Osteoblast (primary cell): ENCODE data around the gene CTAGE6. TPM values are rescaled to one million over a fixed set of nuclear protein-coding genes. Genes with fewer than 3 reads are reported as not detected.
"Not testable (repeated sequence)": the region's sequence is repeated elsewhere in the genome, so short reads cannot be mapped to it uniquely, and the experiment has no call there.

Source experiments
- DNase-seq: peaks from one replicate; pipeline ENCODE4 v3.0.0; 2011; ENCODE audit warnings: low spot score, mixed read lengths; ENCODE audit not compliant: insufficient read length; ENCODE audit errors: missing footprints
- H2AFZ ChIP-seq: 2 replicates; pipeline ENCODE4 v1.6.0; 2011; ENCODE audit warnings: mild to moderate bottlenecking, low read length
- H3K27ac ChIP-seq: 2 replicates; pipeline ENCODE4 v1.5.1; 2011; ENCODE audit warnings: mild to moderate bottlenecking, low read depth, low read length, moderate library complexity
- H3K27me3 ChIP-seq: 2 replicates; pipeline ENCODE4 v1.6.0; 2012; ENCODE audit warnings: mild to moderate bottlenecking, control low read depth, inconsistent platforms, low read length, moderate library complexity; ENCODE audit not compliant: insufficient read depth
- H3K36me3 ChIP-seq: 2 replicates; pipeline ENCODE4 v1.5.1; 2011; ENCODE audit warnings: mild to moderate bottlenecking, low read length, control low read depth, moderate library complexity; ENCODE audit not compliant: insufficient read depth
- H3K4me1 ChIP-seq: 2 replicates; pipeline ENCODE4 v1.5.1; 2011; ENCODE audit warnings: mild to moderate bottlenecking, low read length, control low read depth, moderate library complexity; ENCODE audit not compliant: insufficient read depth
- H3K4me2 ChIP-seq: 2 replicates; pipeline ENCODE4 v1.6.0; 2011; ENCODE audit warnings: mild to moderate bottlenecking, low read length; ENCODE audit not compliant: insufficient read depth
- H3K4me3 ChIP-seq: fragments of 200-600 bp; sonication (generic); 3 replicates; pipeline ENCODE4 v1.5.1; 2012; ENCODE audit warnings: mild to moderate bottlenecking, low read length, inconsistent platforms; ENCODE audit not compliant: insufficient read depth
- H3K79me2 ChIP-seq: 2 replicates; pipeline ENCODE4 v1.6.0; 2012; ENCODE audit warnings: mild to moderate bottlenecking, low read length, control low read depth, inconsistent platforms; ENCODE audit not compliant: insufficient read depth
- H3K9me3 ChIP-seq: 2 replicates; pipeline ENCODE4 v1.5.1; 2011; ENCODE audit warnings: low read depth, low read length, control low read depth
- H4K20me1 ChIP-seq: 2 replicates; pipeline ENCODE4 v1.6.0; 2012; ENCODE audit warnings: mild to moderate bottlenecking, low read length, control low read depth; ENCODE audit not compliant: insufficient read depth
- total RNA-seq: library from RNA; depleted of rRNA; stranded (reverse); fragments of >200 nt; gene quantifications from 2 replicates; pipeline ENCODE4 v1.2.3, GENCODE V29; 2012
- TF ChIP-seq, protein P1 (sequence below): IDR thresholded peaks from 2 replicates; pipeline ENCODE4 v1.5.1; 2011; ENCODE audit warnings: mild to moderate bottlenecking, low read depth, low read length, moderate library complexity; ENCODE audit errors: extremely low read depth

The CTAGE6 gene
- total RNA-seq, 1 donor: 0.36 TPM

DNA sequence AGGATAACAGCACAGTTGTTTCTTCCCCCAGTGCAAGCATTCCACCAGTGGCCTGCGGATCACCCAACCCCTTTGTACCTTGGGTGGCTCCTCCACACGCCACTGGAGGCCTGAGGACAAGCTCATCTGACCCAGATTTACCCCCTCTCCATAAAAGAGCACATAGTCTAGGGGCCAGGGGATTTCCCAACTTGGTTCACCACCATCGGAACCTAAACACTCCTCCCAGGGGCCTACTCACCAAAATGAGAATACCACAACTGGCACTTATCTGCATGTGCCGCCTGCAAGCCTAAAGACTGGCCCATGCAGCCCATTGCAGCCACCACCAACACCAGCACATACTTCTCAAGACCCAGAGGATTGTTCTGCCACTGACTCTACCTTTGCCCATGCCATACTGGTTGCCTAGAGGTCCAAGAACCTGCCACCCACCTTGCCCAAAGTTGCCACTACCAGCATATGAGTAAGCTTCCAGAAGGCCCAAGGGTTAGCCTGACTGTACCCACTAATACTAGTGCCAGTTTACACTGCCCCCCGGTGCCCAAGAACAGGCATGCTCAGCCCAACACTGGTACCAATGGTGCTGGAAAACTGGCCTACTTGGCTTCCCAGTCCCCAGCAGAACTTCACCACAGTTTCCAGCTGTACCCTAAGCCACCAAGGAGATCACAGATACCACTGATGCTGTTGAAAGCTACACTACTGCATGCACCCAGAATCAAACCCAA is 15.4 kb upstream of the CTAGE6 start:
- DNase-seq, H3K4me2 ChIP-seq, H2AFZ ChIP-seq, H4K20me1 ChIP-seq, H3K4me3 ChIP-seq, H3K4me1 ChIP-seq, H3K79me2 ChIP-seq, H3K9me3 ChIP-seq, H3K27ac ChIP-seq, H3K36me3 ChIP-seq, H3K27me3 ChIP-seq: not testable (repeated sequence)

DNA sequence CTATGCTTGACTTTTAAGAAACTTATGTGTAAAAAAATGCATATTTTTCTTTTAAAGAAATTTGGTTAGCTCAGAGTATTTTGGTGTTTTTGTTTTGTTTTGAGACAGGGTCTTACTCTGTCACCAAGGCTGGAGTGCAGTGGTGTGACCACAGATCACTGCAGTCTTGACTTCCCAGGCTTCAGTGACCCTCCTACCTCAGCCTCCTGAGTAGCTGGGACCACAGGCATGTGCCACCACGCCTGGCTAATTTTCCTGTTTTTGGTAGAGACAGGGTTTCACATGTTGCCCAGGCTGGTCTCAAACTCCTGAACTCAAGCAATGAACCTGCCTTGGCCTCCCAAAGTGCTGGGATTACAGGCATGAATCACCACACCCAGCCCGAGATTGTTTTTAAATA is 10.0 kb upstream of the CTAGE6 start:
- not testable (repeated sequence) for H3K4me2 ChIP-seq, H3K36me3 ChIP-seq, H3K27ac ChIP-seq, H3K4me1 ChIP-seq, DNase-seq, H4K20me1 ChIP-seq, H2AFZ ChIP-seq, H3K4me3 ChIP-seq, H3K79me2 ChIP-seq, H3K27me3 ChIP-seq, H3K9me3 ChIP-seq

DNA sequence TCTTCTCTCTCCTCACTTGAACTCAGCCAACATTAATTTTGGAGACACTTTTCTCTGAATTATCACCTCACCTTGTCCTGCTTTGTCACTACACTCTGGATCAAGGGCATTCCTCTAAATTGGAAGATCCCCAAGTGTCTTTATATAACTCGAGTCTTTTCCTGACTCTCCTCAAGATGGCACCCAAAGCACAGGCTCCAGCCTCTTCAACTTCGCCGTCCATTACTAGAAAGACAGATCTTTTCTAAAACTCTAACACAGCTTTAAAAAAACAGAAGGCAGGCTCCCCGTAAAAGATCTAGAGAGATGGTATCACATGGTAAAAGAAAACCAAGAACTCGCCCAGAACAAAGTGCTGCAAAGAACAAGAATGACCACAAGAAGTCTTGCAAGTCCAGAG is 8.2 kb upstream of the CTAGE6 start:
- not testable (repeated sequence) for H3K27ac ChIP-seq, H3K4me1 ChIP-seq, H4K20me1 ChIP-seq, H3K9me3 ChIP-seq, H3K79me2 ChIP-seq, H3K4me3 ChIP-seq, H3K4me2 ChIP-seq, H3K27me3 ChIP-seq, H2AFZ ChIP-seq, H3K36me3 ChIP-seq, DNase-seq

DNA sequence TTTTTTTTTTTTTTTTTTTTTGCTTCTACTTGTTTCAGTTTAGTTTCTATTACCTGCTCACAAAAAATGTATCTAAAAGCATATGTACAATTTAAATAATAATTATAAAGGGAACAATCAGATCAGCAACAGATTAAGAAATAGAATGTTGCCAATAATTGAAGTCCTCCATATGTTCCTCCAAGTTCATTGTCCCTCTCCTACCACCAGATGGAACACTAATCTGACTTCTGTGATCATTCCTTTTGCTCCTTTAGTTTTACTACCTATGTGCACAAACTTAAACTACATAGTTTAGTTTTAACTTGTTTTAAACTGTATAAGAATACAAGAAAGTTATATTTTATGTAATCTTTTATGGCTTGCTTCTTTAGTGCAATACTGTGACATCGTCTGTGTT is 5.6 kb upstream of the CTAGE6 start:
- DNase-seq, H3K27me3 ChIP-seq, H3K4me2 ChIP-seq, H3K36me3 ChIP-seq, H3K4me1 ChIP-seq, H4K20me1 ChIP-seq, H2AFZ ChIP-seq, H3K4me3 ChIP-seq, H3K79me2 ChIP-seq, H3K9me3 ChIP-seq, H3K27ac ChIP-seq: not testable (repeated sequence)

DNA sequence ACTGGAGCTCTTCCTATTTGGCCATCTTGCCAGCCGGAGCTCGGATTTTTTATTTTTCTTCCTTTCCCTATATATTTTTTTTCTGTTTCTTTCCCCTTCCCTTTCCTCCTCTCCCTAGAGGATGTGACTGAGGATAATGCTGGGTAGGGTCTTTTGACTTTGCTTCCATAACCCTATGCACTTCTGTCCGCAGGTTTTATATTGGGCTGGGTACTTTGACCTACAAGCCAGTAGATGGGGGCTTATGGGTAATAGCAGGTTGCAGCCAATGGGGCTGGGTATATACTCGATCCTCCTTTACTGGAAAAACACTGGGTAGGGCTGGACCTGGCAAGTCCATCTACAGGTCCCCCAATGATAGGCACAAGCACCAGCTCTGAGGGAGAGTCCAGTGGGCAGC is 12.2 kb downstream of the CTAGE6 start:
- not testable (repeated sequence) for H3K4me2 ChIP-seq, H3K4me3 ChIP-seq, H3K36me3 ChIP-seq, H3K9me3 ChIP-seq, H3K4me1 ChIP-seq, H3K27me3 ChIP-seq, H3K27ac ChIP-seq, H2AFZ ChIP-seq, H4K20me1 ChIP-seq, DNase-seq, H3K79me2 ChIP-seq

DNA sequence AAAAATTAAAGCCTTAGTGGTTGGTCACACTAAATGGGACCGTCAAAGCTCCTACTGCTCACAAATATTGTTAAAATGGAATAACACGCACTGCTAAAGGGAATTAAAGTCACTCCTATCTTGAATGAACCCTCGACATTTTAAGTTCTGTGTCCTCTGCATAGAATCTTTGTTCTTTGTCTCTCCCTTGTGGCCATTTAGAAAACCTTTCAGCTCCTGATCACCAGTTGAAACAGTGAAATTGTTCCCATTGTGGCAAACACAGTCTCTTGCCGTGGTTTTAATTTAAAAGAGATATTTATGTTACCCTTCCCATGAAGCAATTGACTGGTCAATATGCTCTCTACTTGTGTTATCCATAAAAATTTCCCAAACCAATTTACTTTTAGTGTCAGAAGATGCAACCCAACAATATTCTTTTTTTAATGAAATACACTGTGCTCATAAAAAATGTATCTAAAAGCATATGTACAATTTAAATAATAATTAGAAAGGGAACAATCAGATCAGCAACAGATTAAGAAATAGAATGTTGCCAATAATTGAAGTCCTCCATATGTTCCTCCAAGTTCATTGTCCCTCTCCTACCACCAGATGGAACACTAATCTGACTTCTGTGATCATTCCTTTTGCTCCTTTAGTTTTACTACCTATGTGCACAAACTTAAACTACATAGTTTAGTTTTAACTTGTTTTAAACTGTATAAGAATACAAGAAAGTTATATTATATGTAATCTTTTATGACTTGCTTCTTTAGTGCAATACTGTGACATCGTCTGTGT is 20.3 kb downstream of the CTAGE6 start:
- not testable (repeated sequence) for H4K20me1 ChIP-seq, H3K4me2 ChIP-seq, H3K4me3 ChIP-seq, H2AFZ ChIP-seq, H3K27me3 ChIP-seq, H3K9me3 ChIP-seq, H3K36me3 ChIP-seq, H3K4me1 ChIP-seq, H3K79me2 ChIP-seq, H3K27ac ChIP-seq
- DNase-seq: peak; percentile 76
- TF ChIP-seq, protein P1, sequence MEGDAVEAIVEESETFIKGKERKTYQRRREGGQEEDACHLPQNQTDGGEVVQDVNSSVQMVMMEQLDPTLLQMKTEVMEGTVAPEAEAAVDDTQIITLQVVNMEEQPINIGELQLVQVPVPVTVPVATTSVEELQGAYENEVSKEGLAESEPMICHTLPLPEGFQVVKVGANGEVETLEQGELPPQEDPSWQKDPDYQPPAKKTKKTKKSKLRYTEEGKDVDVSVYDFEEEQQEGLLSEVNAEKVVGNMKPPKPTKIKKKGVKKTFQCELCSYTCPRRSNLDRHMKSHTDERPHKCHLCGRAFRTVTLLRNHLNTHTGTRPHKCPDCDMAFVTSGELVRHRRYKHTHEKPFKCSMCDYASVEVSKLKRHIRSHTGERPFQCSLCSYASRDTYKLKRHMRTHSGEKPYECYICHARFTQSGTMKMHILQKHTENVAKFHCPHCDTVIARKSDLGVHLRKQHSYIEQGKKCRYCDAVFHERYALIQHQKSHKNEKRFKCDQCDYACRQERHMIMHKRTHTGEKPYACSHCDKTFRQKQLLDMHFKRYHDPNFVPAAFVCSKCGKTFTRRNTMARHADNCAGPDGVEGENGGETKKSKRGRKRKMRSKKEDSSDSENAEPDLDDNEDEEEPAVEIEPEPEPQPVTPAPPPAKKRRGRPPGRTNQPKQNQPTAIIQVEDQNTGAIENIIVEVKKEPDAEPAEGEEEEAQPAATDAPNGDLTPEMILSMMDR: peak; percentile 66
